ENCODE measurements around the gene CES2. TPM values are rescaled to one million over a fixed set of nuclear protein-coding genes. Genes with fewer than 3 reads are reported as not detected.

Gene CES2
- total RNA-seq, 1 experiment from 2014 or later: 35.4 TPM

DNA sequence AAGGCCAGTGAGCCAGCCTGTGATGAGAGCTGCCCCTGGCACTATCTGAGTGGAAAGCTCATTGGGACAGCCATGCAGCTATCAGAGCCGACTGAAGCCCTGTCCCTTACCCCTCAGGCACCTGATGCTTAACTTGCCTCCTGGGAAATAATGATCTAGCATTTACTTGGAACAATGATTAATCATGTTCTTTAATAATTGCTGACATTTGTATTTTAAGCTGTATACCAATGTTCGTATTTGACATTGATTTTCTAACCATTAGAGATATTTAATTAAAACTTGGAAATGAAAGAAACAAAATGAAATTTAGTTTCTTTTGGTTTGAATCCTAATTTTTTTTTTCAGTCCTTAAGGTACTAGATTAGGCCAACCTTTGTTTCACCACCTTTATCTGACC lies 44.5 kb upstream of the CES2 start:
- Histone ChIP-seq H2AFZ (ENCODE audit: low read depth, low read length, poor library complexity, severe bottlenecking) (no peak overlapping the region), H3K27me3 (ENCODE audit: insufficient read depth, low read length) (no peaks in the 10 kb centered on the region), H3K9me3 (ENCODE audit: control insufficient read depth in 1 of 2, insufficient read depth in 1 of 2, low read depth in 1 of 2, low read length in 2 of 2) (no peaks in the 10 kb centered on the region), H3K79me2 (ENCODE audit: insufficient read depth, low read length) (peaks cover under 1% of the 10 kb centered on the region; the same call in 1 of the 2 replicates), H3K4me2 (ENCODE audit: low read length) (no peak overlapping the region), H3K36me3 (ENCODE audit: control insufficient read depth in 1 of 2, insufficient read depth in 2 of 2, low read length in 2 of 2) (peaks cover 1 to 6% of the 10 kb centered on the region in 2 experiments; a peak in 3 of 4 replicates), H3K27ac (ENCODE audit: low read depth, low read length) (no peak overlapping the region), H3K9ac (ENCODE audit: low read length) (no peak overlapping the region), H4K20me1 (ENCODE audit: insufficient read depth) (no peaks in the 10 kb centered on the region), H3K9me2 (ENCODE audit: insufficient read depth) (no peaks in the 10 kb centered on the region), H3K4me1 (ENCODE audit: control insufficient read depth in 1 of 2, insufficient read depth in 2 of 2, low read length in 2 of 2) (peaks cover 0 to 4% of the 10 kb centered on the region in 2 experiments; a peak in 1 of 4 replicates), H3K4me3 (replicated peaks in 1 of 2; ENCODE audit: low read depth in 1 of 2, low read length in 2 of 2) (no peak overlapping the region)
- no peak for TF ChIP-seq ZFX (IDR thresholded peaks at IDR 0.05)
- TF ChIP-seq JUND (IDR thresholded peaks at IDR 0.05): no peak
- TF ChIP-seq EZH2phosphoT487 (IDR thresholded peaks at IDR 0.05; ENCODE audit: borderline replicate concordance): no peak
- TF ChIP-seq MAX (IDR thresholded peaks at IDR 0.05): no peak
- TF ChIP-seq RAD21 (IDR thresholded peaks at IDR 0.05; ENCODE audit: low read depth): no peak
- TF ChIP-seq POLR2A (IDR thresholded peaks at IDR 0.05; ENCODE audit: borderline replicate concordance, extremely low read depth, insufficient read depth, insufficient read length): no peak
- TF ChIP-seq ZNF274 (IDR thresholded peaks at IDR 0.05; ENCODE audit: low read depth, low read length): no peak
- no peak for TF ChIP-seq CBX3 (IDR thresholded peaks at IDR 0.05; ENCODE audit: low read depth)
- intact Hi-C loops (cut with micrococcal nuclease): loop anchor here (10.0 kb wide), 1 partner anchor 214 kb away; the partner anchor contains the start of gene PHAF1
- ChIA-PET RAD21 (ENCODE audit: low non-redundant PET in 1 of 2, low total read pairs in 2 of 2, uncharacterized antibody in 2 of 2, unreplicated experiment in 2 of 2) (no interaction called here), POLR2A (no interaction called here), CTCF (interaction anchor here (1.2 kb wide), 2 partner anchors 18 to 60 kb away, joined by 3 to 4 read pairs; partner anchors contain the start of gene NAE1)
- ATAC-seq: no peak
- no TSS peak for BruUV-seq (replicated peaks)
- DNase-seq (ENCODE audit: low read depth, low spot score): no peak

DNA sequence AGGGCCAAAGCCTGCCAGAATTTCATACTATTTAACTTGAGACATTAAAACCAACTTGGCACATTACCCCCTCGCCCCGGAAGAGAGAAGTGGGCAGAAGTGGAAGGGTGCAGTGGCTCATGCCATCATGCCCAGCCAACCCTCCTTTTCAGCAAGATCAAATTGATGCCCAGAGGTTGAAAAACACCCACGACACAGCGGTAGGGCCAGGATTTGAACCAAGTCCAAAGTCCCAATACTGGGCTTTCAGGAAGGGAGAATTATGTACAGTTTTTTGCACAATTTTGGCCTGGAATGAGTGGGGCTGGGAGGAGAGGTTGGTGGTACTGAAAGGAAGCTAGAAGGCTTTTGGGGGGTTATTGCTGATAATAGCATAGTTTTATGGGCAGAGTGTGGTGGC lies 44.0 kb upstream of the CES2 start:
- POLR2A ChIA-PET: no interaction called here
- CTCF ChIA-PET: interaction anchor here (1.0 to 1.7 kb wide), 2 partner anchors 11 to 23 kb away, joined by 3 to 5 read pairs; partner anchors contain the start of gene PDP2
- DNase-seq (ENCODE audit: low read depth, low spot score): no peak
- BruUV-seq (replicated peaks): no TSS peak
- H3K4me2 ChIP-seq (ENCODE audit: low read length): no peak overlapping the region
- intact Hi-C loops (cut with micrococcal nuclease): loop anchor here (10.0 kb wide), 1 partner anchor 213 kb away; the partner anchor contains the start of gene PHAF1
- peaks cover 0 to 7% of the 10 kb centered on the region in 2 experiments; a peak in 1 of 4 replicates for H3K4me1 ChIP-seq (ENCODE audit: control insufficient read depth in 1 of 2, insufficient read depth in 2 of 2, low read length in 2 of 2)
- TF ChIP-seq MAX (IDR thresholded peaks at IDR 0.05): no peak
- no peak for TF ChIP-seq FOSL1 (IDR thresholded peaks at IDR 0.05; ENCODE audit: low read depth)
- TF ChIP-seq TCF7L2 (IDR thresholded peaks at IDR 0.05; ENCODE audit: borderline replicate concordance, extremely low read depth, insufficient read depth, insufficient read length): no peak
- no peak for TF ChIP-seq SP1 (IDR thresholded peaks at IDR 0.05; ENCODE audit: low read depth)
- no peak overlapping the region for H2AFZ ChIP-seq (ENCODE audit: low read depth, low read length, poor library complexity, severe bottlenecking)
- no peaks in the 10 kb centered on the region for H3K9me3 ChIP-seq (ENCODE audit: control insufficient read depth in 1 of 2, insufficient read depth in 1 of 2, low read depth in 1 of 2, low read length in 2 of 2)
- peaks cover 0 to 4% of the 10 kb centered on the region in 2 experiments; a peak in 2 of 4 replicates for H3K36me3 ChIP-seq (ENCODE audit: control insufficient read depth in 1 of 2, insufficient read depth in 2 of 2, low read length in 2 of 2)
- no peak for ATAC-seq
- RAD21 ChIA-PET (ENCODE audit: low non-redundant PET in 1 of 2, low total read pairs in 2 of 2, uncharacterized antibody in 2 of 2, unreplicated experiment in 2 of 2): no interaction called here
- no peaks in the 10 kb centered on the region; the same call in 1 of the 2 replicates for H3K79me2 ChIP-seq (ENCODE audit: insufficient read depth, low read length)
- H3K9ac ChIP-seq (ENCODE audit: low read length): no peak overlapping the region
- no peaks in the 10 kb centered on the region for H3K9me2 ChIP-seq (ENCODE audit: insufficient read depth)
- no peaks in the 10 kb centered on the region for H4K20me1 ChIP-seq (ENCODE audit: insufficient read depth)
- no peak overlapping the region for H3K27ac ChIP-seq (ENCODE audit: low read depth, low read length)
- H3K4me3 ChIP-seq (replicated peaks in 1 of 2; ENCODE audit: low read depth in 1 of 2, low read length in 2 of 2): no peak overlapping the region
- H3K27me3 ChIP-seq (ENCODE audit: insufficient read depth, low read length): no peaks in the 10 kb centered on the region

All from HCT116 (cell line).